NCI-H146 treated with DMSO at 0.1 percent for 48 hours (cell line): ENCODE data around the gene ODR4.
"Not testable (repeated sequence)": the region's sequence is repeated elsewhere in the genome, so short reads cannot be mapped to it uniquely, and the experiment has no call there.

ENCODE experiments used
- DNase-seq: peaks from one replicate; lab custom pipeline; 2025; ENCODE audit not compliant: unreplicated experiment; lab: John Stamatoyannopoulos, UW

Gene ODR4

GRCh38 chr1:186375152-186375928 is at the start of gene ODR4, which contains the start of gene TPR:
Gene ODR4 (plus strand): TSS chr1:186375838. CDS start chr1:186379786, 3,948 bp downstream.
Gene TPR (minus strand): TSS chr1:186375253. CDS start chr1:186375028, 225 bp downstream.
- peak; percentile 98 for DNase-seq

- no peak for DNase-seq
These were observed 49.6 kb upstream of the ODR4 start for GRCh38 chr1:186326009-186326408.

GRCh38 chr1:186327331-186327730 is 48.3 kb upstream of the ODR4 start:
- DNase-seq: no peak

- DNase-seq: no peak
These were observed 44.9 kb upstream of the ODR4 start for GRCh38 chr1:186330758-186331157.

GRCh38 chr1:186337554-186337953 is 38.1 kb upstream of the ODR4 start:
- DNase-seq: no peak

GRCh38 chr1:186340772-186341171 is 34.9 kb upstream of the ODR4 start:
- no peak for DNase-seq

GRCh38 chr1:186347837-186348691 is 27.6 kb upstream of the ODR4 start:
- not testable (repeated sequence) for DNase-seq

GRCh38 chr1:186374303-186375151 is 1.1 kb upstream of the ODR4 start:
- peak; percentile 41 for DNase-seq

- no peak for DNase-seq
These were observed 286 bp downstream of the ODR4 start for GRCh38 chr1:186375929-186376319.

- DNase-seq: no peak
These were observed 11.2 kb downstream of the ODR4 start for GRCh38 chr1:186386725-186387383.

GRCh38 chr1:186390925-186391324 is 15.3 kb downstream of the ODR4 start:
- DNase-seq: no peak

- no peak for DNase-seq
These were observed 16.2 kb downstream of the ODR4 start for GRCh38 chr1:186391841-186392240.

- not testable (repeated sequence) for DNase-seq
These were observed 17.1 kb downstream of the ODR4 start for GRCh38 chr1:186392711-186393110.

- not testable (repeated sequence) for DNase-seq
These were observed 25.8 kb downstream of the ODR4 start for GRCh38 chr1:186401446-186401845.

- DNase-seq: no peak
These were observed 28.0 kb downstream of the ODR4 start for GRCh38 chr1:186403632-186404031.

- peak; percentile 5 for DNase-seq
These were observed 28.9 kb downstream of the ODR4 start for GRCh38 chr1:186404454-186405051.

- DNase-seq: no peak
These were observed 33.5 kb downstream of the ODR4 start for GRCh38 chr1:186409091-186409490.

GRCh38 chr1:186413319-186413718 is 37.7 kb downstream of the ODR4 start:
- DNase-seq: no peak

- no peak for DNase-seq
These were observed 42.9 kb downstream of the ODR4 start for GRCh38 chr1:186418503-186418902.

GRCh38 chr1:186420311-186420710 is 44.7 kb downstream of the ODR4 start:
- DNase-seq: no peak
